Urothelium cell line (cell line): Measurements from ENCODE around the gene RPS6KA4.

Source experiments
- DNase-seq: peaks from one replicate; pipeline ENCODE4 v3.0.0; 2011; ENCODE audit warnings: low spot score, mixed read lengths
- FAIRE-seq: peaks from 2 replicates; lab custom pipeline; 2011; peaks lifted over from hg19 to GRCh38; lab: Jason Lieb, UNC

Gene RPS6KA4

GRCh38 chr11:64364435-64364834, 5.5 kb downstream of the RPS6KA4 start:
- DNase-seq (no peak), FAIRE-seq (no peak)

GRCh38 chr11:64364911-64365310, 5.9 kb downstream of the RPS6KA4 start:
- DNase-seq (no peak), FAIRE-seq (no peak)

- DNase-seq (no peak), FAIRE-seq (no peak)
Observed at GRCh38 chr11:64366751-64367150, 7.8 kb downstream of the RPS6KA4 start.

GRCh38 chr11:64367931-64368672, 9.1 kb downstream of the RPS6KA4 start:
- no peak for DNase-seq
- FAIRE-seq: no peak

GRCh38 chr11:64368673-64369074, 9.7 kb downstream of the RPS6KA4 start:
- FAIRE-seq: no peak
- DNase-seq: no peak

- DNase-seq (no peak), FAIRE-seq (no peak)
Observed at GRCh38 chr11:64369440-64370421, 10.8 kb downstream of the RPS6KA4 start.

- DNase-seq (no peak), FAIRE-seq (no peak)
Observed at GRCh38 chr11:64371201-64371600, 12.2 kb downstream of the RPS6KA4 start.

- DNase-seq (no peak), FAIRE-seq (no peak)
Observed at GRCh38 chr11:64372021-64372420, 13.1 kb downstream of the RPS6KA4 start.

GRCh38 chr11:64372802-64373597, 14.0 kb downstream of the RPS6KA4 start:
- DNase-seq (peak; percentile 64), FAIRE-seq (peak; percentile 65)

GRCh38 chr11:64373598-64373974, 14.6 kb downstream of the RPS6KA4 start:
- no peak for FAIRE-seq
- no peak for DNase-seq

- no peak for FAIRE-seq
- DNase-seq: no peak
Observed at GRCh38 chr11:64376071-64376470, 17.1 kb downstream of the RPS6KA4 start.

- FAIRE-seq (no peak), DNase-seq (no peak)
Observed at GRCh38 chr11:64378335-64378880, 19.4 kb downstream of the RPS6KA4 start.

GRCh38 chr11:64379160-64379559, 20.2 kb downstream of the RPS6KA4 start:
- DNase-seq: no peak
- peak; percentile 20 for FAIRE-seq

- FAIRE-seq: peak; percentile 95
- no peak for DNase-seq
Observed at GRCh38 chr11:64379817-64380709, 21.1 kb downstream of the RPS6KA4 start.

GRCh38 chr11:64381350-64381749, 22.4 kb downstream of the RPS6KA4 start:
- FAIRE-seq (no peak), DNase-seq (no peak)

GRCh38 chr11:64382047-64382446, 23.1 kb downstream of the RPS6KA4 start:
- DNase-seq (no peak), FAIRE-seq (no peak)

- FAIRE-seq (no peak), DNase-seq (no peak)
Observed at GRCh38 chr11:64382586-64382985, 23.6 kb downstream of the RPS6KA4 start.

- DNase-seq: no peak
- FAIRE-seq: no peak
Observed at GRCh38 chr11:64383580-64383979, 24.6 kb downstream of the RPS6KA4 start.

- FAIRE-seq (no peak), DNase-seq (no peak)
Observed at GRCh38 chr11:64384028-64384737, 25.2 kb downstream of the RPS6KA4 start.
